ENCODE results near the gene ST3GAL5. TPM values are rescaled to one million over a fixed set of nuclear protein-coding genes. Genes with fewer than 3 reads are reported as not detected.

The ST3GAL5 gene
- total RNA-seq, 1 donor, result 17.4 TPM

DNA sequence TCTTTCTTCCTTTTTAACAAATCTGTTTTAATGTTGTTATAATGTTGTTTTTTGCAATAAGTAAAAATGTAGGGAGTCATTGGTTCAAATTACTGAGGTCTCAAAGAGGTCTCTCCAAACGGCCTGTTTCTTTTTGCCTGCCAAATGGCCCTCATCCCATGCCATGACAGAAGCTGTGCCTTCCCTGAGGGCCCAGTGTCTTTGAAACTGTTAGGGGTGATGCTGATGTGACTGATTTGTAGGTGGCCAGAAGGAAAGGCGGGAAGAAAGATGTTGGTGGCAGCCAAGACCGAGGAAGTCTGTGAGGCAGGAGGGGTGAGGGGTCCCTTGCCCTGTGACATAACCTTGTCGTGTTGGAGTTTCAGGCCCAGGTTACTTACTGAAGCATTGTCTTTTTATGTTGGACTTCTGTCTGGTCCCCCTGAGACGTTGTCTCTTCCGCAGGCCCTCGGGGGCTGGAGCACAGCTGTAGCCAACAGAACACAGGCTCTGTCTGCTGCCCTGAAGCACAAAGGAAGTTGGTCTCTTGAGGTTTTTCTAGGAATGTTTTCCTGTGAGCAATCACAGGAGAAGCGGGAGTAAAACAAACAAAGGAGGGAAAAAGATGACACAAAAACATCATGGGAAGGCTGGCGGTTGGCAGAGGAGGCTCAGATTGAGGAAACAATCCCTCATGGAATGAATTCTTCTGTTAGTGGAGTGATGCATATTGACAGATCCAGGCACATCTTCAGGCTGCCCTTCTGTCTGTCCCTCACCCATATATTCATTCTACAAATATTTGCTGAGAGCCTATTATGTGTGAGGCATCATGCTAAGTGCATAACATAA is 4.9 kb upstream of the ST3GAL5 start:
- Histone ChIP-seq H3K27ac (ENCODE audit: low read depth, low read length) (peak overlapping the region; percentile 58), H3K27me3 (ENCODE audit: insufficient read depth, low read length) (no peaks in the 10 kb centered on the region), H2AFZ (ENCODE audit: low read length) (peak overlapping the region; percentile 9), H3K4me2 (ENCODE audit: insufficient read depth, low read length) (peak overlapping the region; percentile 40), H3K9me3 (ENCODE audit: low read depth, low read length) (no peaks in the 10 kb centered on the region), H4K20me1 (ENCODE audit: insufficient read depth, low read length) (no peaks in the 10 kb centered on the region), H3K79me2 (ENCODE audit: insufficient read depth, low read length) (no peaks in the 10 kb centered on the region), H3K4me3 (ENCODE audit: insufficient read depth, low read length) (no peak overlapping the region), H3K4me1 (ENCODE audit: insufficient read depth, low read length) (peaks cover 26% of the 10 kb centered on the region), H3K36me3 (ENCODE audit: insufficient read depth, low read length) (no peaks in the 10 kb centered on the region)
- peak; percentile 68 for DNase-seq (ENCODE audit: insufficient read length, low spot score, missing footprints)
- TF ChIP-seq, protein P1, sequence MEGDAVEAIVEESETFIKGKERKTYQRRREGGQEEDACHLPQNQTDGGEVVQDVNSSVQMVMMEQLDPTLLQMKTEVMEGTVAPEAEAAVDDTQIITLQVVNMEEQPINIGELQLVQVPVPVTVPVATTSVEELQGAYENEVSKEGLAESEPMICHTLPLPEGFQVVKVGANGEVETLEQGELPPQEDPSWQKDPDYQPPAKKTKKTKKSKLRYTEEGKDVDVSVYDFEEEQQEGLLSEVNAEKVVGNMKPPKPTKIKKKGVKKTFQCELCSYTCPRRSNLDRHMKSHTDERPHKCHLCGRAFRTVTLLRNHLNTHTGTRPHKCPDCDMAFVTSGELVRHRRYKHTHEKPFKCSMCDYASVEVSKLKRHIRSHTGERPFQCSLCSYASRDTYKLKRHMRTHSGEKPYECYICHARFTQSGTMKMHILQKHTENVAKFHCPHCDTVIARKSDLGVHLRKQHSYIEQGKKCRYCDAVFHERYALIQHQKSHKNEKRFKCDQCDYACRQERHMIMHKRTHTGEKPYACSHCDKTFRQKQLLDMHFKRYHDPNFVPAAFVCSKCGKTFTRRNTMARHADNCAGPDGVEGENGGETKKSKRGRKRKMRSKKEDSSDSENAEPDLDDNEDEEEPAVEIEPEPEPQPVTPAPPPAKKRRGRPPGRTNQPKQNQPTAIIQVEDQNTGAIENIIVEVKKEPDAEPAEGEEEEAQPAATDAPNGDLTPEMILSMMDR (IDR thresholded peaks at IDR 0.05; ENCODE audit: extremely low read depth, low read depth, low read length), result no peak

DNA sequence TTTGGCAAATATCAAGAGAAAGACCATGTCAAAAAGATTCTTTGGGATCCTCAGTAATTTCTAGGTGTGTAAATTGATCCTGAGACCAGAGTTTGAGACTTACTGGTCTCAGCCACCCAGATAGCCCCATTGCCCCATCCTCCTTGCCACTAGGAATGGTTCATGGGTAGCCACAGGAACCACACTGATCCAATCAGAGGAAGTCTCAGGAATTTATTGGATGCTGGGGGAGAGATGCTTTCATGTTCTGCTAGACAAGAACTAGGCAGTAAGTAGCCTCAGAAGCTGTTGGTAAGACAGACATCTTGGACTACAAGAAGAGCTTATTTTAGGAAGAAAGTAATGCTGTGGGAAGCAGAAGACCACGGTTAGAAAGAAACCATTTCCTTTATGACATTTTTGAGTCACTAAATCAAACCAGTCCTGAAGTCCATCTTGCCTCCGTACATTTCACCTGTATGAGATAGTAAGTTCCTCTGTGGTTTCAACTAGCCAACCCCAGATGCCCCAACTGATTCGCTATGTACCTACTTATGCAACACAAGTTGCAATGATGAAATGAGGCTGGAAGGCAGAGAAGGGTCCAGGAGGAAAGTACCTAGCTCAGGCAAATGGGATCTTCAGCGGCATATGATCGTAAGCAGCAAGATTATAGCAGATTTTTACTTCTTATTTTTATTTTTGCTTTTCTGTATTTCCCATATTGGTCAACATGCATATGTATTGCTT is 3.6 kb upstream of the ST3GAL5 start:
- TF ChIP-seq, protein P1 (IDR thresholded peaks at IDR 0.05; ENCODE audit: extremely low read depth, low read depth, low read length), result no peak
- no peak for DNase-seq (ENCODE audit: insufficient read length, low spot score, missing footprints)
- no peak overlapping the region for H2AFZ ChIP-seq (ENCODE audit: low read length)
- H3K27me3 ChIP-seq (ENCODE audit: insufficient read depth, low read length), result no peaks in the 10 kb centered on the region
- no peak overlapping the region for H3K4me3 ChIP-seq (ENCODE audit: insufficient read depth, low read length)
- H3K4me2 ChIP-seq (ENCODE audit: insufficient read depth, low read length), result no peak overlapping the region
- no peaks in the 10 kb centered on the region for H4K20me1 ChIP-seq (ENCODE audit: insufficient read depth, low read length)
- H3K4me1 ChIP-seq (ENCODE audit: insufficient read depth, low read length), result peaks cover 34% of the 10 kb centered on the region
- peaks cover 2% of the 10 kb centered on the region for H3K79me2 ChIP-seq (ENCODE audit: insufficient read depth, low read length)
- H3K9me3 ChIP-seq (ENCODE audit: low read depth, low read length), result no peaks in the 10 kb centered on the region
- no peaks in the 10 kb centered on the region for H3K36me3 ChIP-seq (ENCODE audit: insufficient read depth, low read length)
- no peak overlapping the region for H3K27ac ChIP-seq (ENCODE audit: low read depth, low read length)

GRCh38 chr2:85890522-85891176 is 1.9 kb upstream of the ST3GAL5 start:
- Histone ChIP-seq H3K4me1 (ENCODE audit: insufficient read depth, low read length) (peaks cover 48% of the 10 kb centered on the region), H3K4me2 (ENCODE audit: insufficient read depth, low read length) (no peak overlapping the region), H3K36me3 (ENCODE audit: insufficient read depth, low read length) (no peaks in the 10 kb centered on the region), H3K9me3 (ENCODE audit: low read depth, low read length) (no peaks in the 10 kb centered on the region), H4K20me1 (ENCODE audit: insufficient read depth, low read length) (no peaks in the 10 kb centered on the region), H2AFZ (ENCODE audit: low read length) (no peak overlapping the region), H3K27ac (ENCODE audit: low read depth, low read length) (no peak overlapping the region), H3K27me3 (ENCODE audit: insufficient read depth, low read length) (no peaks in the 10 kb centered on the region), H3K4me3 (ENCODE audit: insufficient read depth, low read length) (no peak overlapping the region), H3K79me2 (ENCODE audit: insufficient read depth, low read length) (peaks cover 8% of the 10 kb centered on the region)
- TF ChIP-seq, protein P1 (IDR thresholded peaks at IDR 0.05; ENCODE audit: extremely low read depth, low read depth, low read length), result no peak
- DNase-seq (ENCODE audit: insufficient read length, low spot score, missing footprints), result no peak
